Astrocyte of the cerebellum (primary cell): ENCODE measurements around the gene CCDC192.

Experiments
- DNase-seq: peaks from one replicate; pipeline ENCODE4 v3.0.0-alpha.2; 2011; ENCODE audit warnings: low read depth
- H3K4me3 ChIP-seq: 2 replicates; pipeline ENCODE4 v1.5.1; 2011; ENCODE audit warnings: mild to moderate bottlenecking, low read depth, low read length, moderate library complexity
- CTCF ChIP-seq: IDR thresholded peaks from 2 replicates; pipeline ENCODE4 v1.5.1; 2012; ENCODE audit warnings: low read length, low read depth, moderate library complexity, mild to moderate bottlenecking; ENCODE audit errors: missing control alignments
- in situ Hi-C: cut with HindIII; loops from 2 replicates; pipeline ENCODE4 v1.10.0; 2017; ENCODE audit warnings: low sequenced_read_pairs

Gene CCDC192

GRCh38 chr5:127684726-127685467 lies 18.3 kb upstream of the CCDC192 start:
- in situ Hi-C loops, result no loop called here
- no peak for DNase-seq
- TF ChIP-seq CTCF, result no peak
- no peak overlapping the region for H3K4me3 ChIP-seq

GRCh38 chr5:127685662-127686061 lies 17.5 kb upstream of the CCDC192 start:
- no peak overlapping the region for H3K4me3 ChIP-seq
- no peak for TF ChIP-seq CTCF
- DNase-seq, result peak; percentile 20
- in situ Hi-C loops, result no loop called here

- H3K4me3 ChIP-seq, result no peak overlapping the region
- in situ Hi-C loops, result no loop called here
- DNase-seq, result no peak
- TF ChIP-seq CTCF, result no peak
Measured at GRCh38 chr5:127686424-127686823, 16.8 kb upstream of the CCDC192 start.

- H3K4me3 ChIP-seq, result no peak overlapping the region
- in situ Hi-C loops, result no loop called here
- no peak for TF ChIP-seq CTCF
- DNase-seq, result no peak
Measured at GRCh38 chr5:127694518-127695171, 8.5 kb upstream of the CCDC192 start.

GRCh38 chr5:127695346-127695745 lies 7.8 kb upstream of the CCDC192 start:
- H3K4me3 ChIP-seq, result no peak overlapping the region
- no peak for DNase-seq
- no peak for TF ChIP-seq CTCF
- in situ Hi-C loops, result no loop called here

- no peak for DNase-seq
- H3K4me3 ChIP-seq, result no peak overlapping the region
- in situ Hi-C loops, result no loop called here
- no peak for TF ChIP-seq CTCF
Measured at GRCh38 chr5:127696683-127697082, 6.5 kb upstream of the CCDC192 start.
